Measurements from ENCODE around the gene ULK1.

Gene ULK1

GRCh38 chr12:131911028-131911650 is 16.7 kb downstream of the ULK1 start:
- no peak overlapping the region for H3K4me3 ChIP-seq (ENCODE audit: low read depth, low read length)
- no peak for TF ChIP-seq CTCF (IDR thresholded peaks at IDR 0.05; ENCODE audit: control insufficient read depth, extremely low read depth, insufficient read depth)

GRCh38 chr12:131911851-131912477 is 17.5 kb downstream of the ULK1 start:
- DNase-seq (ENCODE audit: low read depth), result no peak
- no peak for TF ChIP-seq CTCF (IDR thresholded peaks at IDR 0.05; ENCODE audit: control insufficient read depth, extremely low read depth, insufficient read depth)

More at GRCh38 chr12:131911028-131911650, 16.7 kb downstream of the ULK1 start:
- DNase-seq (ENCODE audit: low read depth), result no peak

GRCh38 chr12:131912518-131913274 is 18.3 kb downstream of the ULK1 start:
- no peak for TF ChIP-seq CTCF (IDR thresholded peaks at IDR 0.05; ENCODE audit: control insufficient read depth, extremely low read depth, insufficient read depth)
- DNase-seq (ENCODE audit: low read depth), result no peak
- H3K4me3 ChIP-seq (ENCODE audit: low read depth, low read length), result no peak overlapping the region

More at GRCh38 chr12:131911851-131912477, 17.5 kb downstream of the ULK1 start:
- no peak overlapping the region for H3K4me3 ChIP-seq (ENCODE audit: low read depth, low read length)

GRCh38 chr12:131913666-131914065 is 19.2 kb downstream of the ULK1 start:
- H3K4me3 ChIP-seq (ENCODE audit: low read depth, low read length), result no peak overlapping the region
- no peak for DNase-seq (ENCODE audit: low read depth)
- TF ChIP-seq CTCF (IDR thresholded peaks at IDR 0.05; ENCODE audit: control insufficient read depth, extremely low read depth, insufficient read depth), result no peak

GRCh38 chr12:131914179-131914702 is 19.8 kb downstream of the ULK1 start:
- no peak for TF ChIP-seq CTCF (IDR thresholded peaks at IDR 0.05; ENCODE audit: control insufficient read depth, extremely low read depth, insufficient read depth)
- DNase-seq (ENCODE audit: low read depth), result no peak
- no peak overlapping the region for H3K4me3 ChIP-seq (ENCODE audit: low read depth, low read length)

GRCh38 chr12:131915000-131915689 is 20.7 kb downstream of the ULK1 start:
- H3K4me3 ChIP-seq (ENCODE audit: low read depth, low read length), result no peak overlapping the region
- TF ChIP-seq CTCF (IDR thresholded peaks at IDR 0.05; ENCODE audit: control insufficient read depth, extremely low read depth, insufficient read depth), result no peak
- DNase-seq (ENCODE audit: low read depth), result no peak

All from LNCaP clone FGC (cell line).